Measurements from ENCODE around the gene ZBTB1.
"Not testable (repeated sequence)": the region's sequence is repeated elsewhere in the genome, so short reads cannot be mapped to it uniquely, and the experiment has no call there.

Gene ZBTB1

DNA sequence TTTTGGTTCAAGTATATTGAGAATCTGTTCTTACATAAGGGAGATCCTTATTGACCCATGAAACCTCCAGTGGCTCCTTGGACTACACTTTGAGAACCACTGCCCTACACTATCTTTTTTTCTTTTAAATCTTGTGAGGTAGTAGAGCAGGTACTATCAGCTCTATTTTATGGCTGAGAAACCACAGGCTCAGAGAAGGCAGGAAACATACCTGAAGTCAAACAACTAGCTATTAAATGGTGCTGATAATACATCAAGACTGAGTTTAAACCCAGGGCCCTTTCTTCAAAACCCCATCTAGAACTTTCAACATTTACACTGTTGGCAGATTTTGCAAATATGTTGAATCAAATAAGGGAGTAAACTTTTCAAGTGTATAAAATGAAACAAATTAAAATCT, 7.8 kb upstream of the ZBTB1 start:
- no peak for DNase-seq (ENCODE audit: low read depth in 2 of 2)

GRCh38 chr14:64500088-64500487, 4.5 kb upstream of the ZBTB1 start:
- no peak for DNase-seq (ENCODE audit: low read depth in 2 of 2)

DNA sequence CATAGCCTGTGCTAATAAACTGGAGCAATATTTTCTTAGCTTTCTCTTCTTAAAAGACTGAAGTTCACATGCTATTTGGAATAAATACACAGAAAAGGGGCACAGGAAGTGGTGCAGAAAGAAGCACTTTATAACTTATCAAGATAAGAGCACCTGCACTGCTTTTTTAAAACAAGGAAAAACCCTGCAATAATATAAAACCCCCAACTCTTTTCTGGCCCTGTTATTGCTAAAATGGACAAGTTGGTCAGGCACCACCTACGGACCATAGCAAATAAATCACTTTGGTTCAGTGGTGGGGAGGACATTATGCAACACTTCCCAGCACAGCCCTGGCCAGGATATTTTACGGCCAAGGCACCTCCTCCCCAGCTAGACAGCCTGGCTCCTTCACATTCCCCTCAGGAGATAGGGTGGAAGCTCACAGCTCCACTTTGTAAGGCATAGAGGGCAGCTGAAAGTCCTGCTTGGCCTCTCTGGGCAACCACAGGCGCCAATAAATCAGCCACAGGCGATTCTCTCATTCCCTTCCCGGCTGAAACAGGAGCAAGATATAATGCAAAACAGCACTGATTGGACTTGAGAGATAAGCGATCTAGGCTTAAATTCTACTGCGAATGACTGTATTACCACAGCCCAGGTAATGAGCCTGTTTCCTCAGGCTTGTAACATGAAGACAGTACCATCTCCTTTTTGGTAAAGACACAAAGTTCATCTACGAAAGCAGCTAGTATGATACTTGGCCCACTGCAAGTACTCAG, 3.0 kb upstream of the ZBTB1 start:
- DNase-seq (ENCODE audit: low read depth in 2 of 2), result no peak

- DNase-seq (ENCODE audit: low read depth in 2 of 2), result no peak
Measured at GRCh38 chr14:64502456-64502855, 2.1 kb upstream of the ZBTB1 start.

DNA sequence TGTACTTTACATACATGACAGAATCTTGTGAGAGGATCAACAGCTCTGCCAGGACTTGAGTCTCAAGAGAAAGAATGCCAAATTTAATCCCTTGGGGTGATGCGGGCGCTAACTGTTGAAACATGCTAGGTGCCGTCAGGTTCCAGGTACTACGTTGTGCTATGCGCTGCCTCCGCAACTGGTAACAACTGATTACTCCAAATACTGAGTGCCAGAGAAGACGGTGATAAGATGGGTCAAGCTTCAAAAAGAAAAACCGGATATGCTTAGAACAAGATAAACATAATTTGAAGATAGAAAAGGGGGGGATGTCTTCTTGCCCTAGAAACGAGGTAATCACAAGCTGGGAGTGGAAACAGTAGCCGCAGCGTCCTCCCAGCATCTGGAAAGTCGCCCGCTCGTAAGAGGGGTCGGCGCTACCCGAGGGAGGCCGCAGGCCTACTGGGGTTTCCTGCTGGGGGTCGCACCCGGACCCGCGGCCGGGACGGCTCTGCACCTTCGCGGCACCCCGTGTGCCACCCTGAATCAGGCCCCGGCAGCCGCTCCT, 1.6 kb upstream of the ZBTB1 start:
- DNase-seq (ENCODE audit: low read depth in 2 of 2), result peak in 1 of 2 experiments; percentile 18

DNA sequence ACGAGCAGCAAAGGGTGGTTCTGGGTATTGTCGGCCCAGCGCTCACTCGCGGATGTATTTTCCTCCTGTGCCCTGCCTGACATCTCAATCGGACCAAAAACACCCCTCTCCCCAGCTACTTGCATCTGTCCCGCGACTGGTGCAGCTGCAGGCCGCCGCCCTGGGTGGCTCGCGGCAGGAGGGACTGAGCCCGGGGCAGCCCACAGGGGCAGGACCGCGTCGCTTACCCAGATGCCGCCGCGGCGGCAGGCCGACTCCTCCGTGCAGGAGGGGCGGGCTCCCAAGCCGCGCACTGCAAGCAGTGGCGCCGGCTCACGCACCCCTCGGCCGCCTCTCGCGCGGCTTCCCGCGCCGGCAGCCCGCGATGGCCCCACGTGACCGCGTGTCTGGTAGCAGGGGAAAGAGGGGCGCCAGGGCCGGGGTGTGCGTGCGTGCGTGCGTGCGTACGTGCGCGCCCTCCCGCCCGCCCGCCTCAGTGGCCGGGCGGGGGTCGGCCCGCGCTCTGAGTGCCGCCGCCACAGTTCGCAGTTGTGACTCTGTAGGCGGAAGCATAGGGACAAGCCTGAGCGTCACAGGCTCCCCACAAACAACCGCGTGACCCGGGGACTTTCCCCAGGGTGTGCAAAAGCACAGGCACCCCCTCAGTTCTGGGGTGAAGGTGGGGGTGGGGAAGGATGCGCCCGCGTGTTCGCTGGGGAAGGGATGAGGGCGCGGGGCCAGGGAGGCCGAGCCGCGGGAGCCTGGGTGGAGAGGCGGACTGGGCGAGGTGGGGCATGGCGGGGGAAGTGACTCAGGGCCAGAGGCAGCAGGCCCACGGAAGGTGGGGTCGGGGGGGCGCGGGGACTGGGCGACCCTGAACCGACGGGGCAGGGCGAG, 898 bp upstream of the ZBTB1 start, which contains the start of gene ZBTB25:
Gene ZBTB25 (minus strand): TSS at position 405 of the 876 bp plus-strand sequence. CDS start 13,305 bp downstream, outside the sequence.
- DNase-seq (ENCODE audit: low read depth in 2 of 2), result peak; percentile 87 to 89

GRCh38 chr14:64504897-64505794, 576 bp downstream of the ZBTB1 start:
- peak; percentile 71 to 79 for DNase-seq (ENCODE audit: low read depth in 2 of 2)

DNA sequence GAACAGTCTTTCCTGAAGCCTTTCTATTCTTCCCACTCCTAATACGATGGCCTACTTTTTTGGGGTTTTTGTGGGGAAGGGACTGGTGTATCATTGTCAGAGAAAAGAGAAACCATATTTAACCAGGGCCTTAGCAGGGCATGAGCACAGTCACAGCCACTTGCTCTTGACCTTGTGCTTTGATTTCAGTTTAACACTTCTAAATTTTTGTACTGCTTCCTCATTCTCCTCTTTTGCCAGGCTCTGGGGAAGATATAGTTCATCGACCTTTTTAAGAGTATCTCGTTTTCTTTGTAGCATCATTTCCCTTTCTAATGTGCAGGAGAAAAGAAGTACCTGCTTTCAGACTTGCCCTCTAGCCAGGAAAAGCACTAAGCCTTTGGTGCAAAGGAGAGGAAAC, 2.2 kb downstream of the ZBTB1 start:
- DNase-seq (ENCODE audit: low read depth in 2 of 2), result no peak

GRCh38 chr14:64507376-64508156, 3.0 kb downstream of the ZBTB1 start:
- no peak for DNase-seq (ENCODE audit: low read depth in 2 of 2)

GRCh38 chr14:64508215-64508776, 3.7 kb downstream of the ZBTB1 start:
- no peak for DNase-seq (ENCODE audit: low read depth in 2 of 2)

- no peak for DNase-seq (ENCODE audit: low read depth in 2 of 2)
Measured at GRCh38 chr14:64509036-64509435, 4.5 kb downstream of the ZBTB1 start.

GRCh38 chr14:64510825-64511671, 6.5 kb downstream of the ZBTB1 start:
- DNase-seq (ENCODE audit: low read depth in 2 of 2), result peak; percentile 37 to 57

GRCh38 chr14:64513271-64513670, 8.7 kb downstream of the ZBTB1 start:
- no peak for DNase-seq (ENCODE audit: low read depth in 2 of 2)

- DNase-seq (ENCODE audit: low read depth in 2 of 2), result no peak
Measured at GRCh38 chr14:64515053-64515452, 10.5 kb downstream of the ZBTB1 start.

GRCh38 chr14:64516969-64517368, 12.4 kb downstream of the ZBTB1 start:
- no peak for DNase-seq (ENCODE audit: low read depth in 2 of 2)

DNA sequence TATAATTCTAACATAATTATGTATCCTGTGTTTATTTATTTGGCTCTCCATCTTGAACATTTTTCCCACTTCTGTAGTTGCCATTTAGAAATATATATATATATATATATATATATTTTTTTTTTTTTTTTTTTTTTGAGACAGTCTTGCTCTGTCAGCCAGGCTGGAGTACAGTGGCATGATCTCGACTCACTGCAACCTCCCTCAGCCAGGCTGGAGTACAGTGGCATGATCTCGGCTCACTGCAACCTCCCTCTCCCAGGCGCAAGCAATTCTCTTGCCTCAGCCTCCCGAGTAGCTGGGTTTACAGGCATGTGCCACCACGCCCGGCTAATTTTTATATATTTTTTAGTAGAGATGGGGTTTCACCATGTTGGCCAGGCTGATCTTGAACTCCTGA, 13.1 kb downstream of the ZBTB1 start:
- DNase-seq (ENCODE audit: low read depth in 2 of 2), result not testable (repeated sequence)

DNA sequence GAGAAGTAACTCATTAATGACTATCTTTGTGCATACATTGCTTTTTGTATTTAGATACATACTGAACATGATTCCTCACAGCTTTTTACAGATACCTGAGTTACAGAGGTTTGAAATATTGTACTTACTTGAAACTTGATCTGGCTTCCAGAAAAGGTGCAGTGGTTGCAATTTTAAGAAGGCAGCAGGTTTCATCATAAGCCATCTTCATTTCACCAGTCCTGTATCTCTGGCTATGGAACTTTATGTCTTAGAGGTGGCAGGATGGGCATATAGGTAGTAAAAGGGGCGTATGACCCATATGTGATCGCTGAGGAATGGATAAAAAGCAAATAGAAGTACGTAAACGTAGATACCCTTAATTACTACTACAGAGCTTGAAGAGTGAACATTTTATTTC, 13.7 kb downstream of the ZBTB1 start:
- no peak for DNase-seq (ENCODE audit: low read depth in 2 of 2)

DNA sequence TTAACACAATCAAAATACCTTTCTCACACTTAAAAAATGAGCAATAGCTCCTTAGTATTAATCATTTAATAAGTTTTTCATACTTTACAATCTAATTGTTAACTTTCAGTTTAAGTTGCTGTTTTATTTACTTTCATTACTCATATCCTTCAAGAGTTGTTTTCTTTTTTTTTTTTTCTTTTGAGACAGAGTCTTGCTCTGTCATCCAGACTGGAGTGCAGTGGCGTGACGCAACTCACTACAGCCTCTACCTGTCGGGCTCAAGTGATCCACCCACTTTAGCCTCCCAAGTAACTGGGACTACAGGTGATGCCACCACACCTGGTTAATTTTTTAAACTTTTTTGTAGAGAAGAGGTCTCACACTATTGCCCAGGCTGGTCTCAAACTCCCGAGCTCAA, 16.1 kb downstream of the ZBTB1 start:
- DNase-seq (ENCODE audit: low read depth in 2 of 2), result no peak

GRCh38 chr14:64522591-64523355, 18.2 kb downstream of the ZBTB1 start:
- DNase-seq (ENCODE audit: low read depth in 2 of 2), result no peak
